Measurements from ENCODE around the gene SRPRB.

Gene SRPRB

DNA sequence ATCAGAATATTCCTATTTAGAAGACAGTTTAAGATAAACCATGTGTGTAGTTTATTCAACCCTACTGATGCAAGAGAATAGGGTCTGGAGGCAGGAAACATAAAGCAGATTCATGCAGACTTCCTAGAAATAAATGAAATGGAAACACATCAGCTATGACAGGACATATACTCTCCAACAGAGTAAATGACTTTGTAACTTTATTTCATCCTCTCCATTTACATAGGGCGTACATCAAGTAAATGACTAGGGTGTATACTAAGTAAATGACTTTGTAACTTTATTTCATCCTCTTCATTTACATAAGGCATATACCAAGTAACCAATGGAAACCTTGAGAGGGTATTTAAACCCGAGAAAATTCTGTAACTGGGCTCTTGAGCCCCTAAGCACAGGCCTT, 17.6 kb upstream of the SRPRB start:
- no peak overlapping the region for H3K4me3 Mint-ChIP-seq
- H3K36me3 Mint-ChIP-seq (ENCODE audit: insufficient read depth), result no peaks in the 10 kb centered on the region
- H3K9me3 Mint-ChIP-seq, result peaks cover 7% of the 10 kb centered on the region
- H3K27me3 Mint-ChIP-seq, result peaks cover 28% of the 10 kb centered on the region
- ATAC-seq (replicated peaks; ENCODE audit: extremely low read depth, poor library complexity, severe bottlenecking) (no peak), DNase-seq (ENCODE audit: low spot score in 2 of 2) (no peak)
- no peak overlapping the region for H3K27ac Mint-ChIP-seq (ENCODE audit: low read depth)
- H3K4me1 Mint-ChIP-seq, result no peaks in the 10 kb centered on the region

DNA sequence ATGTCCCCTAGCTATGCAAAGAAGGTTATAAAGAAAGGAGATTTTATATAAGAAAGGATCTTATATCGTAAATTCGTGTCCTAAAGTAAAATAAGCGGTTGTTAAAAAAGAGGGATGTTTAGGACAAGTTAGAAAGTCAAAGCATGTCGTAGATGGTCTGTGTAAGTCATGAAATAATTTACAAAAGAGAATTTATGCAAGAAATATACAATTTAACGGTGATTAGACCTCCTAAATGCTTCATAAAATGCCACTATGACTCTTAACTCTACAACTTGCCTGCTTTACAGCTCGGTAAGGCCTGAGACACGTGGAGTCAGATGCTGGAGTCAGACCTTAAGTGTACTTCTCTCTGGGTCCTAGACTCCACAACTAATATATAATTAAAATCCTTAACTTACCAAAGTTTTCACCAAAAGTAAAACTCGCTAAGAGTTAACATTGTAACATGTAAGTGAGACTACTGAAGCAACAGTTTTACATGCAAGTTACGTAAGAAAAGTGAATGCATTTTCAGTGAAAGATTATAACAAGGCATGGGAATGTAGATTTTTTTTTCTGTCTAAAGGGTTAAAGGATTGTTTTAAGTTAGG, 13.3 kb upstream of the SRPRB start:
- Mint-ChIP-seq H3K4me1 (no peaks in the 10 kb centered on the region), H3K27me3 (peaks cover 36% of the 10 kb centered on the region), H3K36me3 (ENCODE audit: insufficient read depth) (no peaks in the 10 kb centered on the region), H3K27ac (ENCODE audit: low read depth) (no peak overlapping the region), H3K4me3 (no peak overlapping the region), H3K9me3 (peaks cover 7% of the 10 kb centered on the region)
- no peak for ATAC-seq (replicated peaks; ENCODE audit: extremely low read depth, poor library complexity, severe bottlenecking)
- no peak for DNase-seq (ENCODE audit: low spot score in 2 of 2)

DNA sequence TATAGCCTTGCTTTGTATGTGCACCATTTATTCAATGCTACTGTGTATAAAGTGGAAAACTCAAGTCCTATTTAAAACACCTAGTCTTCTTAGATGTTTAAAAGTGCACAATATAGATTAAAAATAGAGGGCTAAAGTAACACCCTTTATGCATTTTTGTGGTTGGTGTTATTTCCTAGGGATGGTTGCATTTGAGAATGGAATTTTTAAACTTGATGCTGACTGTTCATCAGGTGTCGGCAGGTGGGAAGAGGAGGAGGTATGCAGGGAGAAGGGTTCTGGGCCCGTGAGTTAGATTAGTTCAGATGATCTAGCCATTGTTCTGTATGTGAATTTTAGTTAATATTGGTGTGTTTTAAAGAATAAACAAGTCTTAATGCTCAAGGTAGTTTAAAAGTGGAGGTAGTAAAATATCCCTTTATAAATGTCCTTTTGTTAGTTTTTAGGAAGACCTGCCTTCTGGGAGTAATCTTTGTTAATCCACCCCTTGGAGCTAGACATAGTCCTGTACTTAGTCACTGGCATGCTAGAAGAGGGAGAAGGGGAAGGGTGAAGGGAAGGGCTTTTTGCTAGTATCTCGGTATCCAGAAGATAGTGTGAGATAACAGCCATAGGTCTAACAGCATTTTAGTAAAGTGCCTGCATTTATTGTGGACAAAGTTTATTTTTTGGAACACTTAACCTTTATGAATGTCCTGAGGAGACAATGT, 8.1 kb upstream of the SRPRB start:
- H3K4me1 Mint-ChIP-seq, result no peaks in the 10 kb centered on the region
- no peaks in the 10 kb centered on the region for H3K36me3 Mint-ChIP-seq (ENCODE audit: insufficient read depth)
- H3K27ac Mint-ChIP-seq (ENCODE audit: low read depth), result no peak overlapping the region
- ATAC-seq (replicated peaks; ENCODE audit: extremely low read depth, poor library complexity, severe bottlenecking) (no peak), DNase-seq (ENCODE audit: low spot score in 2 of 2) (no peak)
- H3K9me3 Mint-ChIP-seq, result peaks cover 4% of the 10 kb centered on the region
- H3K4me3 Mint-ChIP-seq, result no peak overlapping the region
- peaks cover 26% of the 10 kb centered on the region for H3K27me3 Mint-ChIP-seq

DNA sequence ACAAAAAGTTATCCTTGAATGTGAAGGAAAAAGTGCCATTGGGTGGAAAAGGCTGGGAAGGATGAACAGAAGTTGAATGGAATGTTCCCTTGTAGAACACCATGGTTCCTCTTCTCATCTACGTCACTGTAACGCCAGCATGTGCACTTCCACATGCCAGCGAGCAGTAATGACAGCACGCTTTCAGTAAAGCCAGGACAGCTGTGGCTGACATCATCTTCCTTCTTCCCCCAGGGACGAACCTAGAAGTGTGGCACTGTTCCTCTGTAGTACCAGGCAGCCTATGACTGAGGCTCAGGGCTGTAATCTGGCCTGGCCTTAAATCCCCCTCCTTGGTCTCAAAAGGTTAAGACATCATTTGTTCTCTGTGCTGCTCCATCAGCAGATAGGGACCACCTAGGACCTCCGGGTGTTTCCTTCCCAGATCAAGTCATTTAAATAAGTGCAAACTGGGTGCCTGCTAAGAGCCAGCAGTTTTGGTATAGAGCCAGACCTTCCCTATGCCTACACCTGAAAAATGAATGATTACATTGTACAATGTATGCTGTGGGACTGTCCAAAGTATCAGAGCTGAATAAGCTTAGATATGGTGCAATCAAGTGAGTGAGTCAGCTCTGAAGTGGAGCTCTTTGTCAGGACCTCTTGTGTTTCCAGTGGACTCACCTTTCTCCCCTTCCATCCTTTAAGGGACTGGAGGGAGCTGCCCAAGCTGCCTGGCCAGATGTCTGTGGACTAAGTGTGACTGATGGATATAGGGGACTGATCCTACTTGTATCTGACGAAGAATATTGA, 5.6 kb upstream of the SRPRB start:
- Mint-ChIP-seq H3K4me3 (no peak overlapping the region), H3K27ac (ENCODE audit: low read depth) (no peak overlapping the region), H3K36me3 (ENCODE audit: insufficient read depth) (no peaks in the 10 kb centered on the region), H3K4me1 (no peaks in the 10 kb centered on the region), H3K27me3 (peaks cover 26% of the 10 kb centered on the region), H3K9me3 (no peaks in the 10 kb centered on the region)
- ATAC-seq (replicated peaks; ENCODE audit: extremely low read depth, poor library complexity, severe bottlenecking) (no peak), DNase-seq (ENCODE audit: low spot score in 2 of 2) (no peak)

DNA sequence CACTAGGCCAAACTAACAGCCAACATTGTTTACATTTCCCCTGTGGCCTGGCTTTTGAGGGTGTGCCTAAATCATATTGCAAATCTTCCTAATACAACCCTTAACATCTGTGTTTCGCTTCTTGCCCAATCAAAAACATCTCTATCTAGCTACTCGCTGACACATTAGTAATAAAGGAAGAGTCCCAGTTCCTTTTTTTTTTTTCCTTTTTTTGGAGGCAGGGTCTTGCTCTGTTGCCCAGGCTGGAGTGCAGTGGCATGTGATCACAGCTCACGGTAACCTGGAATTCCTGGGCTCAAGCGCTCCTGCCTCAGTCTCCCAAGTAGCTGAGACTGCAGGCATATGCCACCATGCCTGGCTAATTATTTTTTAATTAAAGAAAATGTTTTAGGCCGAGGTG, 2.1 kb upstream of the SRPRB start:
- Mint-ChIP-seq H3K27me3 (no peaks in the 10 kb centered on the region), H3K4me3 (no peak overlapping the region), H3K9me3 (no peaks in the 10 kb centered on the region), H3K27ac (ENCODE audit: low read depth) (no peak overlapping the region), H3K36me3 (ENCODE audit: insufficient read depth) (peaks cover 16% of the 10 kb centered on the region), H3K4me1 (peaks cover 18% of the 10 kb centered on the region)
- no peak for ATAC-seq (replicated peaks; ENCODE audit: extremely low read depth, poor library complexity, severe bottlenecking)
- no peak for DNase-seq (ENCODE audit: low spot score in 2 of 2)

DNA sequence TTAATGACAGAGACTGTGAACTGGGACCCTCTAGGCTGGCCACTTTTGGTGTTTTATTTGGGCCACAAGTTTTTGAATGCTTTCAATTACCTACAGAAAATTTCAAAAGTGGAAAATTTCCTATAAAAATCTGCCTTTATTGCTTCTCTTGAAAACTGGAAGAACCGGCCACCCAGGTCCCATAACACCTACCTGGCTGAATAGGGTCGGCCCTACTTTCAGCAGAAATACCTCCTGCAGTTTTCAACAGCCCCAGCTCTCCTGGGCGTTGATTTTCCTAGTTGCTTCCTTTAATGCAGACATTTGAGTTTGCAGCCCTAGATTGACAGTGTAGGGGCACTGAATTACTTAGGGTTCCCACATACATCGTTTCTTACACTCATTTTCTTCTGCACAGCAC, 719 bp upstream of the SRPRB start:
- H3K36me3 Mint-ChIP-seq (ENCODE audit: insufficient read depth), result peaks cover 25% of the 10 kb centered on the region
- peak overlapping the region; percentile 96 for H3K4me3 Mint-ChIP-seq
- DNase-seq (ENCODE audit: low spot score in 2 of 2) (no peak), ATAC-seq (replicated peaks; ENCODE audit: extremely low read depth, poor library complexity, severe bottlenecking) (no peak)
- H3K27ac Mint-ChIP-seq (ENCODE audit: low read depth), result peak overlapping the region; percentile 78
- H3K4me1 Mint-ChIP-seq, result peaks cover 19% of the 10 kb centered on the region
- no peaks in the 10 kb centered on the region for H3K9me3 Mint-ChIP-seq
- H3K27me3 Mint-ChIP-seq, result no peaks in the 10 kb centered on the region

DNA sequence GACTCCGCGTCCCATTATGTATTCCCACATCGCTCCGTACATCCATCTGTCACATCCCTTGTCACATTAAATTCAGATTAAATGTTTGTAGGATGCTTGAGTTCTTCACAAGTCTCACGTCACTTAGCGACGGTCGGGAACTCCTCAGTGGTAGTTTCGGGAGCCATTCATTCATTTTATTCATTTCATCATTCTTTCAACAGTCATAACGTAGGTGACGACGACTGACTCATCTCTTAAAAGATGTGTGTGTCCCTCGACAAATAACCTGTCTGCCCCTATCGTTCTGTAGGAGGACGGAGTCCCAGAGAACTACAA, 272 bp upstream of the SRPRB start:
- Mint-ChIP-seq H3K27me3 (no peaks in the 10 kb centered on the region), H3K4me1 (peaks cover 23% of the 10 kb centered on the region), H3K27ac (ENCODE audit: low read depth) (peak overlapping the region; percentile 78), H3K36me3 (ENCODE audit: insufficient read depth) (peaks cover 29% of the 10 kb centered on the region), H3K9me3 (no peaks in the 10 kb centered on the region), H3K4me3 (peak overlapping the region; percentile 96)
- no peak for ATAC-seq (replicated peaks; ENCODE audit: extremely low read depth, poor library complexity, severe bottlenecking)
- no peak for DNase-seq (ENCODE audit: low spot score in 2 of 2)

DNA sequence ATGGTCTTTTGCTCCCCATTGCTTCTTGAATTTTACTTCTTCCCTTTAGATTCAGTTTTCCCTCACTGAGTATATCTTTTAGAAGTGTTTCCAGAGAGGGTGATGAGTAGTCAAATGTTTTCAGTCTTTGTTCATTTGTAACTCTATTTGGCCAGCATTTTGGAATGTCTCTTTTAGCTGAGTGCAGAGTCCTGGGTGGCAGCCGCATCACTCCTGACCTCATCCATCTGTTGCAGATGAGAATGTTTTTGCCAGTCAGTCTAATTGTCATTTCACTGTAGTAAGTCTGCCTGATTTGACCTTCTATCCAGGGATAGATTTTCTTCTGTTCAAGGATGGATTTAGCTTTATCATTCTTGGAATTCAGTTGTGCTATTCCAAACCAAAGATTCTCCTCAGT, 7.3 kb downstream of the SRPRB start:
- peaks cover 18% of the 10 kb centered on the region for H3K4me1 Mint-ChIP-seq
- DNase-seq (ENCODE audit: low spot score in 2 of 2) (no peak), ATAC-seq (replicated peaks; ENCODE audit: extremely low read depth, poor library complexity, severe bottlenecking) (no peak)
- H3K4me3 Mint-ChIP-seq, result no peak overlapping the region
- H3K27ac Mint-ChIP-seq (ENCODE audit: low read depth), result no peak overlapping the region
- H3K9me3 Mint-ChIP-seq, result no peaks in the 10 kb centered on the region
- H3K36me3 Mint-ChIP-seq (ENCODE audit: insufficient read depth), result peaks cover 58% of the 10 kb centered on the region
- no peaks in the 10 kb centered on the region for H3K27me3 Mint-ChIP-seq

DNA sequence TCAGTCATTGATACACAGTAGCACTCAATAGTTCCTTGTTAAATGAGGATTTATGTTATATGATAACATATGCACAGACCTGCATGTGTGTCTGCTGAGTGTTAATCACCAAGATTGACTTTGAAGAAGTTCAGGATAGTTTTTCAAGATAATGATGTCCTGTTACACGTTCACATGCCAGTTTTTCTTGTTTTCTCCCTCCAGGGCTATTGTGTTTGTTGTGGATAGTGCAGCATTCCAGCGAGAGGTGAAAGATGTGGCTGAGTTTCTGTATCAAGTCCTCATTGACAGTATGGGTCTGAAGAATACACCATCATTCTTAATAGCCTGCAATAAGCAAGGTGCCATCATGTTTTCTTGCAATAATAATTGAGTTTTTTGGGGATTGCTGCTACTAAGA, 9.8 kb downstream of the SRPRB start:
- Mint-ChIP-seq H3K27me3 (no peaks in the 10 kb centered on the region), H3K9me3 (no peaks in the 10 kb centered on the region), H3K4me1 (peaks cover 7% of the 10 kb centered on the region), H3K4me3 (no peak overlapping the region), H3K27ac (ENCODE audit: low read depth) (no peak overlapping the region), H3K36me3 (ENCODE audit: insufficient read depth) (peaks cover 53% of the 10 kb centered on the region)
- ATAC-seq (replicated peaks; ENCODE audit: extremely low read depth, poor library complexity, severe bottlenecking), result no peak
- no peak for DNase-seq (ENCODE audit: low spot score in 2 of 2)

DNA sequence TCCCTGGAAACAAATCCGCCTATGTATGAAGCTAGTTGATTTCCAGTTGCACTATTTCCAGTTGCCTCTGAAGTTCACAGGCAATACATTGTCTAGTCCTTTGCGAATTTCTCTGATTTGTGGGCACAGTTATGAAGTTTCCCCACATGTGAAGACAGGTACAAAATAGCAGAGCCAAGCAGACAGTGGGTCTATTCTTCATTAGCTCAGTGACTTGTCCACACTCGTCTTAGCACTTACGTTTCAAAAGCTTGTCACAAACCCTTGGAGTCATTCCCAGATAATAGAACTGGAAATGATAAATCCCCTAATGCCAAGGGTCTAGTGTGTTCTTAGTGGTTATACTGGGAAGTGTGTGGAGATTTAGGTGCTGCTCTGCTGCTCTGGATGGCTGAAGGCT, 14.5 kb downstream of the SRPRB start:
- Mint-ChIP-seq H3K27ac (ENCODE audit: low read depth) (no peak overlapping the region), H3K4me3 (no peak overlapping the region), H3K27me3 (no peaks in the 10 kb centered on the region), H3K36me3 (ENCODE audit: insufficient read depth) (peaks cover 46% of the 10 kb centered on the region), H3K4me1 (no peaks in the 10 kb centered on the region), H3K9me3 (no peaks in the 10 kb centered on the region)
- DNase-seq (ENCODE audit: low spot score in 2 of 2) (no peak), ATAC-seq (replicated peaks; ENCODE audit: extremely low read depth, poor library complexity, severe bottlenecking) (no peak)

DNA sequence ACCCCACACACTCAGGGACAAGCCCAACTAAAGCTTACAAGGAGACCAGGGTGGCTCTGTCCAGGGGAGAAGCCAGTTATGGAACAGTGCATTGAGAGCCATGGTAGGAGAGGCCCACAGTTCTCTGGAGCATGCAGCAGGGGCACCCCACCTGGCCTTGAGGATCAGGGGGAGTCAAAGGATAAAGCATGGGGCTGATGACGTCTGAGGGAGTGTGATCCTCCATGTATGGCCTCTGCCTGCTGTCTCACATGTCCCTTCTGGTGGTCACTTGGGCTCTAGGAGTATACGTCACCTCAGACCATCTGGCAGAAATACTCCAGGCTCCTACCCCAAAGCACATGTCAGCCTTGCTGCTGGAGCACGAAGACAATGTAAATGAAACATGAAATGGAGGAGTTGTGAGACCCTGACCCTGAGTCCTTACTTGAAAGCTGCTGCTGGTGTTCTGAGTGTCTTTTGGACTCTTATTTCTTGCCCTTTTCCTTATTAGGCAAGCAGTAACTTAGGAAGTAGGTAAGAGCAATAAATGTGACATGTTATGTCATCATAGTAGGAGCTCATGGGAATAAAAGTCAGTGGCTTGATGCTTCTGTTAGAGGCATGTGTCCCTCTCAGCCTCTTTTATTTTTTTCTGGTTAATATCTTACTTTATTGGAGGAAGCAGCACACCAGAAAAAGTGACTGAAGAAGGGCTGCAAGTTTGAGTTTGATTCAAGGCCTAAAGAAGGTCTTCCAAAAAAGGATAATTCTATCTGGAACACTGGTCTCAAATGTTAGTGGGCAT, 15.5 kb downstream of the SRPRB start:
- Mint-ChIP-seq H3K4me3 (no peak overlapping the region), H3K27ac (ENCODE audit: low read depth) (no peak overlapping the region), H3K27me3 (no peaks in the 10 kb centered on the region), H3K9me3 (no peaks in the 10 kb centered on the region), H3K4me1 (no peaks in the 10 kb centered on the region), H3K36me3 (ENCODE audit: insufficient read depth) (peaks cover 46% of the 10 kb centered on the region)
- no peak for DNase-seq (ENCODE audit: low spot score in 2 of 2)
- ATAC-seq (replicated peaks; ENCODE audit: extremely low read depth, poor library complexity, severe bottlenecking), result no peak

DNA sequence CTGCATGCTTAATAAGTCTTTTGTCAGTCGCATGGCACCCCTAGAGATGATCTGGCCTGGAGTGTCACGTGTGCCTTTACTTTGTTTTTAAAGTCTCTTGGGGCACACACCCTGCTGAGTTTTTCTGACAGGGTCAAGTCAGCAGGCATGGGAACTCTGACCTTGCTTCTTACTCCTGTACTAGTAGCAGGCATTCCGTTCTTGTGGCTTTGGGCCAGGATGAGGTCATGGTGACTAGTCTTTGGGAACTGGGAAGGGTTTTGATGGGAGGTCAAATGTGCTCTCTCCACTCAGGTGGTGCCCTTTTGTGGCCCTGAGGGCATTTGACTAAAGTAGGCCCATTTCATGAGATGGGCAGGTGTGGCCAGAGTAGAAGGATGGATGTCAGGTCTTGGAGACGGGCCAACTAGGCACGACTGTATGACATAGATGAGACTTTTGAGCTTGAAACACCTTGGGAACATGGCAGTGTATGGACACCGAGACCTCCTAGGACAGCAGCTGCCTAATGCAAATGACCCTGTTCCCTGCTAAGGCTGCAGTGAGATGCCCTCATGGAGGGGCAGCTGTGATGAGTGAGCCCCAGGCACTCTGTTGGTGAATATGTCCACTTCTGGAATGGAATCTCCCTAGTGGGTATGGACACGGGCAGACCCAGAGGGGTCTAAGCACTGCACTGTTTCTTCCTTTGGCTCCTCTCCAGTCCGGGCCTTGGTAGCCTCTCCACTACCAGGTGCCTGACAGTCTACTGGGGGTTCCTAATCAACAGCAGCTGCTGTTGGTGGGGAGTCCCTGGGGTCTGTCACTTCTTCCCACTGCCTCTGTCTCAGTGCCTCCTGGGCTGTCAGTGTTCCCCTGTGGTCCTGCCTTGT, 16.4 kb downstream of the SRPRB start:
- ATAC-seq (replicated peaks; ENCODE audit: extremely low read depth, poor library complexity, severe bottlenecking) (no peak), DNase-seq (ENCODE audit: low spot score in 2 of 2) (no peak)
- Mint-ChIP-seq H3K27me3 (no peaks in the 10 kb centered on the region), H3K4me3 (no peak overlapping the region), H3K9me3 (no peaks in the 10 kb centered on the region), H3K36me3 (ENCODE audit: insufficient read depth) (peaks cover 43% of the 10 kb centered on the region), H3K27ac (ENCODE audit: low read depth) (no peak overlapping the region), H3K4me1 (no peaks in the 10 kb centered on the region)

Data from central memory CD8-positive, alpha-beta T cell (primary cell).